Posterior vena cava (tissue), 2 donors: ENCODE data around the gene RBM23. TPM values are rescaled to one million over a fixed set of nuclear protein-coding genes. Genes with fewer than 3 reads are reported as not detected.
"Not testable (repeated sequence)": the region's sequence is repeated elsewhere in the genome, so short reads cannot be mapped to it uniquely, and the experiment has no call there.

Source experiments
- DNase-seq: peaks from one replicate; pipeline ENCODE4 v3.0.0-alpha.2; 2020; ENCODE audit warnings: low spot score
- intact Hi-C, 2 donors: fragments of 100-400 bp; cut with DNase I; formaldehyde crosslinking; loops; one replicate each; pipeline versions ENCODE4 v1.14.1 to v1.14.2; 2022 to 2023
- total RNA-seq, 2 donors: library from RNA; stranded (reverse); fragmentation: NEBNext Ultra II Directional; extraction: Animal tissue kit (Norgen Biotek cat#: 25700); gene quantifications; one replicate each; pipeline ENCODE4 v1.2.1, GENCODE V29; 2021
- donor health status: DM: yes; HTN: yes; CAD: no.
- donor health status: DM: yes; HTN: yes; CAD: no.

Gene RBM23
- total RNA-seq, 2 donors from 2014 or later = 53.8 to 62.2 TPM

- intact Hi-C loops = no loop called here
- no peak for DNase-seq
These were observed 4.8 kb upstream of the RBM23 start for GRCh38 chr14:22923746-22924145.

DNA sequence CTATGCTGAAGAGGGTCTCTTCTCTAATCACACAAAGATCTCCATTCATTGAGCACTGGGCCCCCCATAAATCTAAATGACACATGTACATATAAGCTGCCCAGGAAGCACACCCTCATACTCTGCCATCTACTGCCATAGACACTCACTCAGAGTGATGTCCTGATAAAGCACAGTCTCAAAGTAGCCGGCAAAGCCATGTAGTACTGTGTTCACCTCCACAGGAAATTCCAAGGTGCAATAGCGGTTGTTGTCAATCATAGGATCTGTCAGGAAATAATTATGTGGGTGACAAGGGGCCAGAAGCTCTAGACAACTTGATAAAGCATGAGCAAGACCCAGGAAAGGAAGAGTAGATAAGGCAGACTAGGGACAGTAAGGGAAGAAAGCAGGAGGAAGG, 3.3 kb upstream of the RBM23 start:
- no peak for DNase-seq
- intact Hi-C loops = no loop called here

- DNase-seq = no peak
- intact Hi-C loops = no loop called here
These were observed 1.7 kb upstream of the RBM23 start for GRCh38 chr14:22920697-22921096.

DNA sequence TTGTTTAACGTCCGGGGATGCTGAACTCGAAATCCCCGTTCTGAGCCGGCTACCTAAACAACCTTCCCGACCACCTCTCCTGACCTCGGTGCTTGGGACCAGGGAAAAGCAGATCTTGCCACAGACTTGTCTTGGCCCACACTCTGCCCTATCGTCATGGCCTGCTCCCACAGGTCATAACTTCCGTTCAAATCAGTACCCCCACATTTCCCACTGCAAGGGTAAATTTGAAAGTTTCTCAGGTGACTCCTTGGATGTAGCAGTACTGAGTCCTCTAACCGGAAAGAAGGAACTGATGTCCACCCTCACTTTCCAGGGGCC, 612 bp upstream of the RBM23 start:
- intact Hi-C loops = no loop called here
- DNase-seq = no peak

DNA sequence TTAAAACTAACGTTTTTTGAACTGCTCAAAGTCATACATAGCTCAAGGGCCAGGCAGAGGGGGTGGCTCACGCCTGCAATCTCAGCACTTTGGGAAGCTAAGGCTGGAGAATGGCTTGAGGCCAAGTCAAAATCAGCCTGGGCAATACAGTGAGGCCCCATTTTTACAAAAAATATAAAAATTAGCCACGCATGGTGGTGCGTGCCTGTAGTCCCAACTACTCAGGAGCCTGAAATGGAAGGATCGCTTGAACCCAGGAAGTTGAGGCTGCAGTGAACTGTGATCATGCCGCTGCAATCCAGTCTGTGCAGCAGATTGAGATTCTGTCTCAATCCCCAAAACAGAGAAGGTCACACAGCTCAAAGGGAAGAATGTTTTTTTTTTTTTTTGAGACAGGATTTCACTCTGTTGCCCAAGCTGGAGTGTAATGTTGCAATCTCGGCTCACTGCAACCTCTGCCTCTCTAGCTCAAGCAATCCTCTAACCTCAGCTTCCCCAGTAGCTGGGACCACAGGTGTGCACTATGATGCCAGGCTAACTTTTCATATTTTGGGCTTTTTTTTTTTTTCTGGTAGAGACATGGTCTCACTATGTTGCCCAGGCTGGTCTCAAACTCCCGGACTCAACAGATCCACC, 2.9 kb downstream of the RBM23 start:
- intact Hi-C loops = no loop called here
- DNase-seq = no peak

DNA sequence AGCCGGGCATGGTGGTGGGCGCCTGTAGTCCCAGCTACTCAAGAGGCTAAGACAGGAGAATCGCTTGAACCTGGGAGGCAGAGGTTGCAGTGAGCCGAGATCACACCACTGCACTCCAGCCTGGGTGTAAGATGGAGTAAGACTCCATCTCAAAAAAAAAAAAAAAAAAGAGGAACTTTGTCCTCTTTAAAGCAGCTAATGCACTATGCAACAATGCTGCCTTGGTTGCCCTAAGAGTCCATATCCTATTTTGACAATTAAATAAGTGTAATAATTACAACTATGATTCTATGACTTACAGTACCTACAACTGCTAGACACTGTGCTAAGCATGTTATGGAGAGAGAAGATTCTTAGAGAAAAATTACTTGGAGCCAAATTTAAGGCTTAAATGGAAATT, 4.1 kb downstream of the RBM23 start:
- intact Hi-C loops, DNase-seq: not testable (repeated sequence)

DNA sequence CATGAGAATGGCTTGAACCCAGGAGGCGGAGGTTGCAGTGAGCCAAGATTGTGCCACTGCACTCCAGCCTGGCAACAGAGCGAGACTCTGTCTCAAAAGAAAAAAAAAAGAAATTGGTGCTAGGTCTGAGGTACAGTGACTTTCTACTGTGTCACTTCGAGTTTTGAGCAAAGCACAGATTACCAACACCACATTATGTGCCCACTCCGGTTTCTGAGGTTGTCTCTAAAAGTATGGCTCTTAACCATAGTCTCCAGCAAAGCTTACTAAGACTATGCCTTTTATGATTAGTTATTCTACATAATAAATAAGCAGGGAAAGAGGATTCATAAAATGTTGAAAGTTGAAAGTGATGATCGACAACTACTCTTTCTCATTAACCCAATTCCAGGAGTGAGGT, 8.0 kb downstream of the RBM23 start:
- intact Hi-C loops = no loop called here

GRCh38 chr14:22908601-22909000, 10.3 kb downstream of the RBM23 start:
- intact Hi-C loops = no loop called here
- no peak for DNase-seq

More for the DNA sequence above, 8.0 kb downstream of the RBM23 start:
- no peak for DNase-seq

- no peak for DNase-seq
- intact Hi-C loops = no loop called here
These were observed 11.5 kb downstream of the RBM23 start for GRCh38 chr14:22907429-22907828.

DNA sequence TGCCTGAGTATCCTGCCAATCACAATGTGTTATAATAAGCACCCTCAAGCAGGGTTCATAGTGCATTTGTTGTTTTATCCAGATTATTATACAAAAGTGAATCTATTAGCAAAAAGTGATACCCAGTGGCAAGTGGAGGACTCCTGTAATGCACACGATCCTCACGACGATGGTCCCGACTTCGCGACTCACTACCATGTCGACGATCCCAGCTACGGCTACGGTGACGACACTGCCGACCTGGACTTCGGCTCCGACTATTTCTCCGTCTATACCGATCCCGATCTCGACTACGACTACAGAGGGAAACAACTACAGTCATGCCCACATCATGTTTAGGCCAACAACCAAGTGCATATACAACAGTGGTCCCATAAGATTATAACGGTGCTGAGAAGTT, 12.9 kb downstream of the RBM23 start:
- intact Hi-C loops = no loop called here
- no peak for DNase-seq

DNA sequence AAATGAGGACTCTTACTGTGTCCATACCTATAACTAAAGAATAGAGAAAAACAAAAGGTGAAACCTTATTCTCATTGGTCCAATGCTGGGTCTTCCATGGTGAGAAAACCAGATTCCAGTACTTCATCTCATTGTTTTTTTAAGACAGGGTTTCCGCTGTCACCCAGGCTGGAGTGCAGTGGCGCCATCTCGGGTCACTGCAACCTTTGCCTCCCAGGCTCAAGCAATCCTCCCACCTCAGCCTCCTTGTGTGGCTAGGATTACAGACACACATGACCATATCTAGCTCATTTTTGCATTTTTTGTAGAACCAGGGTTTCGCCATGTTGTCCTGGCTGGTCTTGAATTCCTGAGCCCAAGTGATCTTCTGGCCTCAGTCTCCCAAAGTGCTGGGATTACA, 13.3 kb downstream of the RBM23 start:
- intact Hi-C loops = no loop called here
- DNase-seq = no peak

DNA sequence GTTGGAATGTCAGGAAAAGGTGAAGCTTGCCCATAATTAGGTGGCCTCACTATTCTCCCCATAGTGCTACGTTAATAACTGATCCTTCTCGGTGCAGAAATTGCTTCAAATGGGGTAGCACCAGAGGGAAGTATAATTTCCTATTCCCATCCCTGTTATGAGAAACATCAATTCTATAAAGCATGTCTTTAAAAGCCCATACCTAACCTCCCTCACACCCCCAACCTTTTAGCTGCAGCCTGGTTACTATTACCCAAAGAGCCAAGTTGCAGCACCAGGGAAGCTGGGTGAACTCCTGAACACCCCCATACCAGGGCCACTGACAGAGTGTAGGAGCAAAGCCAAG, 15.2 kb downstream of the RBM23 start:
- no peak for DNase-seq
- intact Hi-C loops = no loop called here

DNA sequence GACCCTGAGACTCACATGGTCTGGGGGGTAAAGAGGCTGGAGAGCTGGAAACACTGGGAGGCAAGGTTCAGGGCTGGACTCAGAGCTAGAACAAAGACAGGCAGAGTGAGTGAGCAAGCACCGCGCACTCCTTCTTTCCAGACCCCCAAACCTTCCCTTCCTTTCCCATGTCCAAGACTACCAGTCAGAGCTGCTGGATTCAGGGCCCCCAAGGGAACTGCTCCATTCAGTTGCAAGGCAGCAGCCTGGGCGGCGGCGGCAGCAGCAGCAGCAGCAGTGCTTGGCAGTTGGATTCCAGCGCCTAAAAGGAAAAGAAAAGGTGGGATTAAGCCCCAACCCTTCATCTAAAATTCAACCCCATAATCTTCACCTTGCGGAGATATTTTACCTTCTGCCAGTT, 17.1 kb downstream of the RBM23 start:
- no peak for DNase-seq
- intact Hi-C loops = no loop called here

- no peak for DNase-seq
- intact Hi-C loops = no loop called here
These were observed 18.7 kb downstream of the RBM23 start for GRCh38 chr14:22900081-22900799.

DNA sequence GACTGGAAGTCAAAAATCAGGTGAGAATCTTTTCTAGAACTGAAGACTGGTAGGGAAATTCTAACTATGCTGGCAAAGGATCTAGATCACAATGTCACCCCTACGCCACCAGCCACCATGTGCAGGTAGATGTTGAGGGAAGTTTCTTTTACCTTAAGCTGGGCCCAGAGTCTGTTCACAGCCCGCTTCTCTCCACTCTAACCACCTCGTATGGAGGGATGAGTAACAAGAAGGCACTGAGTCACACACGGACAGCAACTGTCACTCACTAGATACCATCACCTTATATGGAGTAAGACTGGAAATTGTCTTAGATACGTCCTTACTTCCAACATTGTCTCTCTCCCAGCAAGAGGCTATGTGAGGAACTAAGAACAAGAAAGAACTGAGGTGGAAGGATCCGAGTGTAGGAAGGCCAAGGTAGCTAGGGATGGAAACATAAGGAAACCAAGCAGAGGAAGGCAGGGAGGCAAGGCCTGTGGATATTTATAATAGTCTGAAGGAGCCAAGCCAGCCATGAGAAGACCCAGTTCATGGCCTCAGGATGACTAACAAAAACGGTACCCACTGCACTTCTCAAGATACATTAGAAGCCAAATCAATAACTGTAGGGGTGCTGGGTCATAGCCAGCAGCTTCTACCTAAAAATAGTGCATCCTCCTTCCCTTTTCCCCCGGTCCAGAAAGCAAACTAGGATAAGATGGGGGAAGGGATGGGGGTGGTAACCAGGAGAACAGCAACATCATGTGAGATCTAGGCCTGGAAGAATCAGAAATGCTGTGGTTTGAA, 20.5 kb downstream of the RBM23 start:
- DNase-seq = no peak
- intact Hi-C loops = no loop called here

DNA sequence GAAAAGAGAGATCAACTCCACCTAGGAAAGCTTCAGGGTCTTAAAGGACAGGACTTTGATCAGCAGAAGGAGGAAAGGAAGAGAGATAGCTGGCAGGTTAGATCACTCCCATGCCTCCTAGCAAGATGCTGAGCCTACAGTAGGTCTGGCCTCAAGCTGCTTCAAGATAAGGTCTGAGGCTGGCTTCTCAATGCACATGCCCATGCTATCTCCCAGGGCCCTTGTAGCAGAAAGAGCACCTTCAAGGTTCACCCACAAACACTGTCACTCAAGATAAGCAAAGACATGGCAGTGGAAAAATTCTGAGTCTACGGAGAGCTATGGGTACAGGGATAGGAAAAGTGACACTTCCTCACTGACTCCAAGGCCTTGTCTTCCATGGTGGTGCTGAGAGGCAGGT, 21.6 kb downstream of the RBM23 start:
- intact Hi-C loops = no loop called here
- no peak for DNase-seq

DNA sequence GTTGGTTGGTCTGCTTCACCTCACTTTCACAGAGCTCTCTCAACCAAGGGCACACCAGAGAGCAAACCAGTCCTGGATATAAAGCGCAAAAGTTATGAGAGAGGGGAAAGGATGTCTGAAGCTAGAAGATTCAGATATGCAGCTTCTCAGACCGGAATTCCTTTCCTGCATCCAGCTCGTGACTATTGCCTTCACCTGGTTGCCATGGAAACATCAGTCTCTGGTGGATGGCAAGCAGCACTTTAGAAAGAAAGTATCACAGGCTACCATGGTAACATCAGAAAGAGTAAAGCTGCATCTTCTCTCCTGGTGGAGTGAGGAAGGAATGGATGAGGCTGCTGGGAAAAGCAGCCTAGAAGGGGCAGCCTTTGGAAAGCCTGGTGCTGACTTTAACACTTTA, 22.2 kb downstream of the RBM23 start:
- intact Hi-C loops = no loop called here
- no peak for DNase-seq

GRCh38 chr14:22896356-22896755, 22.6 kb downstream of the RBM23 start:
- DNase-seq = no peak
- intact Hi-C loops = no loop called here

GRCh38 chr14:22895402-22895801, 23.5 kb downstream of the RBM23 start:
- intact Hi-C loops = no loop called here
- DNase-seq = no peak

GRCh38 chr14:22893706-22894105, 25.2 kb downstream of the RBM23 start:
- intact Hi-C loops = no loop called here
- no peak for DNase-seq

DNA sequence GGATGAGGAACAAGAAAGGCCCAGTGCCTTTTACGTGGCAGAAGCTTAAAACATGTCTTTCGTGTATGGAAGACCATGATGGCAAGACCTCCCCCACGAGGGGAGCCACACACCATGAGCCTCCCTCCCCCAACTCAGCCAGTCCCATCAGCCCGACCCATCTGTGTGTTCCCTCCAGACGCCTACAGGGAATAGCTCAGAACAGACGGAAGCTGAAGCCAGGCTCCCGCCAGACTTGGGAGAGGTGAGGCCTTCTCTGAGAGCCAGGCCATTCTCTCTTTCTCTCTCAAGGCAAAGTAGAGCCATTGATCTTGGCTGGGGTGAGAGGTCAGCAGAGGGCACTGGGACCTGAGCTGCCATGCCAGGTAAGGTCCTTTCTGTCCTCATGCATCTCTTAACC, 26.5 kb downstream of the RBM23 start:
- intact Hi-C loops = no loop called here
- no peak for DNase-seq
